ENCODE measurements around the gene AP1S2.

DNA sequence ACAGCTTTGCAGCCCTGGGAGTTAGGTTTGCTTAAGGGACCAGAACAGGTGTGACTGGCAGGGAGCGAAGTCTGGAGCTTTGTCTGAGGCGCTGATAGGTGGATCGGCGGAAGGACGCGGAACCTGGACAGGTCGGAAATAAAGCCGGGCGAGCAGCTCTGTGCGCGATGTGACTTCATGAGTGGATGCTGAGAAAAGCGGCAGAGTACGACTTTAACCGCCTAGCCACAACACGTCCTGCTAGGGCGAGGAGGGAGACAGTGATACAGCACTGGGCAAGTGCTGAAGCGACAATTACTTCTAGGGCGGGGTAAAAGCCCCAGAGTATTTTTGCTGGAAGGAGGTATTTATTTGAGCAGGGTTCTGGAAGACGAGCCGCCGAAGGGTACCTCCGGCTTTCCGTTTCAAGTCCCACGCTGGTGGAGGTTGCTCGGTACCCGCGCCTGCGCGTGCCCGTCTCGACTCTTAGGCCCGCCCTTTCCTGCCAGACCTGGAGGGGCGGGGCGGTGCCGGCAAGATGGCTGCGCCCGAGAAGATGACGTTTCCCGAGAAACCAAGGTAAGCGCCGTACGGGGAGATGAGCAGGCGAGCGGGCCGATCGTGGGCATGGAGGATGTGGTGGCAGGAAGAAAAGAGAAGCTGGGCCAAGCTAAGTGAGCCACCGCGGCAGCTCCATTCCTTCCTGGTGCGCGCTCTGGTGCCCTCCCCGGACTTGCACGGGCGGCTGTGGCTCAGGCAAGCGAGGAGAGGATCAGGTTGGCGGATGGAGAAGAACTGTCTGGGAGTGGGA, 64.4 kb downstream of the AP1S2 start, which contains the start of gene ZRSR2:
- TF ChIP-seq, protein P1, sequence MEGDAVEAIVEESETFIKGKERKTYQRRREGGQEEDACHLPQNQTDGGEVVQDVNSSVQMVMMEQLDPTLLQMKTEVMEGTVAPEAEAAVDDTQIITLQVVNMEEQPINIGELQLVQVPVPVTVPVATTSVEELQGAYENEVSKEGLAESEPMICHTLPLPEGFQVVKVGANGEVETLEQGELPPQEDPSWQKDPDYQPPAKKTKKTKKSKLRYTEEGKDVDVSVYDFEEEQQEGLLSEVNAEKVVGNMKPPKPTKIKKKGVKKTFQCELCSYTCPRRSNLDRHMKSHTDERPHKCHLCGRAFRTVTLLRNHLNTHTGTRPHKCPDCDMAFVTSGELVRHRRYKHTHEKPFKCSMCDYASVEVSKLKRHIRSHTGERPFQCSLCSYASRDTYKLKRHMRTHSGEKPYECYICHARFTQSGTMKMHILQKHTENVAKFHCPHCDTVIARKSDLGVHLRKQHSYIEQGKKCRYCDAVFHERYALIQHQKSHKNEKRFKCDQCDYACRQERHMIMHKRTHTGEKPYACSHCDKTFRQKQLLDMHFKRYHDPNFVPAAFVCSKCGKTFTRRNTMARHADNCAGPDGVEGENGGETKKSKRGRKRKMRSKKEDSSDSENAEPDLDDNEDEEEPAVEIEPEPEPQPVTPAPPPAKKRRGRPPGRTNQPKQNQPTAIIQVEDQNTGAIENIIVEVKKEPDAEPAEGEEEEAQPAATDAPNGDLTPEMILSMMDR (optimal IDR thresholded peaks at IDR 0.05 in 1 of 3, IDR thresholded peaks at IDR 0.05 in 1 of 3, conservative IDR thresholded peaks at IDR 0.05 in 1 of 3; ENCODE audit: extremely low read depth in 1 of 3, insufficient read depth in 2 of 3, low read length in 3 of 3) = no peak
- TF ChIP-seq EZH2 (IDR thresholded peaks at IDR 0.05; ENCODE audit: low read length) = no peak
